Gastroesophageal sphincter (tissue), 3 donors: ENCODE data around the gene APOC1.

Experiments
- POLR2A ChIP-seq, 2 donors: fragments of 450-650 bp; IDR thresholded peaks; one replicate each; pipeline ENCODE4 v1.6.1; 2017; ENCODE audit warnings: antibody characterized with exemption in 2 of 2, mild to moderate bottlenecking in 2 of 2, moderate library complexity in 1 of 2
- TF ChIP-seq, protein P1 (sequence below), 4 experiments: fragments of 200-600 bp in 2 of 4; fragments of 450-650 bp in 2 of 4; sonication (generic) in 1 of 4; IDR thresholded peaks; one replicate each; pipeline ENCODE4 v1.5.1; 2017 to 2019; ENCODE audit warnings: antibody characterized with exemption in 4 of 4, mild to moderate bottlenecking in 2 of 4, moderate library complexity in 2 of 4

DNA sequence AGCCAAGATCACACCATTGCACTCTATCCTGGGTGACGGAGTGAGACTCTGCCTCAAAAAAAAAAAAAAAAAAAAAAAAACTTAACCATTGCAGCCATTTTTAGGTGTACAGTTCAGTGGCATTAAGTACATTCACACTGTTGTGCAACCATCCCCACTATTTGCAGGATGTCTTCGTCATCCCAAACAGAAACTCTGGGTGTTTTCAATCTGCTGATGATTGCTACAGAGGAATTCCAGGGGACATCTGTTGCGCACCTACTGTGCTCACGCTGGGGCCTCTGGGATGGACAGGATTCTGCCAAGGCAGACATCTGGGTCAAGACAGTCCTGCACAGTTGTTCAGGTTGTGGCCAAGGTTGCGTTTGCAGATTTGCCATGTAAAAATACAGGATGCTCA, 25.3 kb downstream of the APOC1 start:
- TF ChIP-seq POLR2A (IDR thresholded peaks at IDR 0.05): no peak
- TF ChIP-seq, protein P1, sequence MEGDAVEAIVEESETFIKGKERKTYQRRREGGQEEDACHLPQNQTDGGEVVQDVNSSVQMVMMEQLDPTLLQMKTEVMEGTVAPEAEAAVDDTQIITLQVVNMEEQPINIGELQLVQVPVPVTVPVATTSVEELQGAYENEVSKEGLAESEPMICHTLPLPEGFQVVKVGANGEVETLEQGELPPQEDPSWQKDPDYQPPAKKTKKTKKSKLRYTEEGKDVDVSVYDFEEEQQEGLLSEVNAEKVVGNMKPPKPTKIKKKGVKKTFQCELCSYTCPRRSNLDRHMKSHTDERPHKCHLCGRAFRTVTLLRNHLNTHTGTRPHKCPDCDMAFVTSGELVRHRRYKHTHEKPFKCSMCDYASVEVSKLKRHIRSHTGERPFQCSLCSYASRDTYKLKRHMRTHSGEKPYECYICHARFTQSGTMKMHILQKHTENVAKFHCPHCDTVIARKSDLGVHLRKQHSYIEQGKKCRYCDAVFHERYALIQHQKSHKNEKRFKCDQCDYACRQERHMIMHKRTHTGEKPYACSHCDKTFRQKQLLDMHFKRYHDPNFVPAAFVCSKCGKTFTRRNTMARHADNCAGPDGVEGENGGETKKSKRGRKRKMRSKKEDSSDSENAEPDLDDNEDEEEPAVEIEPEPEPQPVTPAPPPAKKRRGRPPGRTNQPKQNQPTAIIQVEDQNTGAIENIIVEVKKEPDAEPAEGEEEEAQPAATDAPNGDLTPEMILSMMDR (IDR thresholded peaks at IDR 0.05): no peak
